Natural killer cell (primary cell): ENCODE measurements around the gene RAB1B. TPM values are rescaled to one million over a fixed set of nuclear protein-coding genes. Genes with fewer than 3 reads are reported as not detected.

Source experiments
- ATAC-seq, 3 donors: fragments of 150-1000 bp in 2 of 3; fragments of 200-7000 bp in 1 of 3; cut with Tn5 transposase; 1 replicate in 1 of 3; 2 replicates in 2 of 3; pipeline ENCODE4 v1.10.0; 2021; ENCODE audit warnings: mild to moderate bottlenecking in 2 of 3, moderate library complexity in 2 of 3
- DNase-seq, 2 donors: peaks; one replicate each; pipeline versions ENCODE4 v3.0.0 to v3.0.0-alpha.2; 2013 to 2021; ENCODE audit warnings: mixed read lengths in 1 of 2
- H3K27ac ChIP-seq: one replicate; pipeline ENCODE4 v1.5.1; 2013; ENCODE audit warnings: mild to moderate bottlenecking, low read length
- H3K27me3 ChIP-seq: one replicate; pipeline ENCODE4 v1.6.1; 2013; ENCODE audit warnings: low read length; ENCODE audit not compliant: control insufficient read depth, insufficient read depth
- H3K36me3 ChIP-seq: one replicate; pipeline ENCODE4 v1.6.1; 2013; ENCODE audit warnings: low read length; ENCODE audit not compliant: control insufficient read depth, insufficient read depth
- H3K4me1 ChIP-seq: one replicate; pipeline ENCODE4 v1.6.1; 2013; ENCODE audit warnings: low read length; ENCODE audit not compliant: control insufficient read depth, insufficient read depth
- H3K4me3 ChIP-seq: one replicate; pipeline ENCODE4 v1.5.1; 2013; ENCODE audit warnings: low read length
- H3K9me3 ChIP-seq: one replicate; pipeline ENCODE4 v1.6.1; 2013; ENCODE audit warnings: low read length; ENCODE audit not compliant: control insufficient read depth, insufficient read depth
- H3K27ac Mint-ChIP-seq, 2 donors: one replicate each; pipeline ENCODE4 v1.8.0; 2022; ENCODE audit warnings: mild to moderate bottlenecking in 2 of 2, mixed read lengths in 2 of 2, moderate library complexity in 1 of 2
- H3K27me3 Mint-ChIP-seq, 2 donors: one replicate each; pipeline ENCODE4 v1.8.0; 2022; ENCODE audit warnings: low read depth in 2 of 2, mixed read lengths in 2 of 2
- H3K36me3 Mint-ChIP-seq: one replicate; pipeline ENCODE4 v1.8.0; 2022; ENCODE audit warnings: mixed read lengths
- H3K4me1 Mint-ChIP-seq, 2 donors: one replicate each; pipeline ENCODE4 v1.8.0; 2022; ENCODE audit warnings: mixed read lengths in 2 of 2
- H3K4me3 Mint-ChIP-seq: one replicate; pipeline ENCODE4 v1.8.0; 2022; ENCODE audit warnings: mild to moderate bottlenecking, moderate library complexity, mixed read lengths
- H3K9me3 Mint-ChIP-seq, 2 donors: one replicate each; pipeline ENCODE4 v1.8.0; 2022; ENCODE audit warnings: mixed read lengths in 2 of 2
- CTCF ChIP-seq: fragments of 200-600 bp; IDR thresholded peaks from one replicate; pipeline ENCODE4 v1.8.0; 2022; ENCODE audit warnings: antibody characterized with exemption
- WGBS: methylation state at CpG from one replicate; pipeline ENCODE4 v1.1.7; 2013; ENCODE audit warnings: missing lambda C conversion rate; ENCODE audit not compliant: insufficient coverage; 5-methylcytosine and 5-hydroxymethylcytosine counted together
- intact Hi-C: fragments of 100-400 bp; cut with micrococcal nuclease; formaldehyde crosslinking; loops from one replicate; pipeline ENCODE4 v1.14.2; 2022
- total RNA-seq, 4 donors: library from RNA; stranded (reverse); fragments of 120-200 nt in 1 of 4; gene quantifications; one replicate each; pipeline versions ENCODE4 v1.2.3 to v1.2.4, GENCODE V29; 2013 to 2022

Gene RAB1B
- total RNA-seq, 3 donors from 2014 or later (not counting 1 experiment from before 2014, with no cell fraction given): 116 to 144 (median 132) TPM

DNA sequence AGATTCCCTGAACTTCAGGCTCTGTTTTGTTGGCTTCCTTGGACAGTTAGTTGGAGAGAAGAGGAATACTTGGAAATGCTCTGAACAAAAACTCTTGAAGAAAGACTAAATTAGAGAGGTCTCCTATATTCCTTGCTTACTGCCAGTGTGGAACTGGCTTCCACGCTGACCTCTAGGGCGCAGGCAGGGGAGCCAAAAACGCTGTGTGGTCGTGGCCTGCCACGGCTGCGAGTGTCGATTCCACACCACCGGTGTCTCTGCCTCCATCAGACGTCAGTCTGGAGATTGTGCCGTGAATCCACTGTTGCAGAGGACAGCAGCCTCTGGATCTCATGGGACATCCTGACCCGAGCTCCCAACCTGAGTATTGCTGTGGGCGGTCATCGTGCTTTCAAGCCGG lies 37.5 kb upstream of the RAB1B start:
- no peak overlapping the region for H3K27ac ChIP-seq
- no peaks in the 10 kb centered on the region for H3K27me3 ChIP-seq
- DNase-seq (no peak), ATAC-seq (no peak)
- no peaks in the 10 kb centered on the region for H3K9me3 ChIP-seq
- no peaks in the 10 kb centered on the region for H3K4me1 Mint-ChIP-seq
- H3K4me1 ChIP-seq: no peaks in the 10 kb centered on the region
- no peaks in the 10 kb centered on the region for H3K27me3 Mint-ChIP-seq
- 94% methylated on average over 14 of the region's 14 CpGs for WGBS
- no peak for TF ChIP-seq CTCF
- H3K36me3 ChIP-seq: peaks cover 85% of the 10 kb centered on the region
- no peak overlapping the region for H3K4me3 ChIP-seq
- H3K4me3 Mint-ChIP-seq: no peak overlapping the region
- peaks cover 13% of the 10 kb centered on the region for H3K36me3 Mint-ChIP-seq
- intact Hi-C loops: no loop called here
- H3K27ac Mint-ChIP-seq: no peak overlapping the region
- no peaks in the 10 kb centered on the region for H3K9me3 Mint-ChIP-seq

GRCh38 chr11:66231561-66231960 lies 36.9 kb upstream of the RAB1B start:
- Mint-ChIP-seq H3K27me3 (no peaks in the 10 kb centered on the region), H3K9me3 (no peaks in the 10 kb centered on the region), H3K4me3 (no peak overlapping the region), H3K27ac (no peak overlapping the region), H3K4me1 (no peaks in the 10 kb centered on the region), H3K36me3 (peaks cover 13% of the 10 kb centered on the region)
- no peak for TF ChIP-seq CTCF
- Histone ChIP-seq H3K27me3 (no peaks in the 10 kb centered on the region), H3K4me3 (no peak overlapping the region), H3K36me3 (peaks cover 88% of the 10 kb centered on the region), H3K4me1 (peaks cover 2% of the 10 kb centered on the region), H3K27ac (no peak overlapping the region), H3K9me3 (no peaks in the 10 kb centered on the region)
- DNase-seq (no peak), ATAC-seq (no peak)
- whole genome bisulfite sequencing: 94% methylated on average over 7 of the region's 7 CpGs
- intact Hi-C loops: no loop called here

GRCh38 chr11:66232769-66233168 lies 35.7 kb upstream of the RAB1B start:
- Mint-ChIP-seq H3K36me3 (peaks cover 13% of the 10 kb centered on the region), H3K9me3 (no peaks in the 10 kb centered on the region), H3K4me3 (no peak overlapping the region), H3K27me3 (no peaks in the 10 kb centered on the region), H3K27ac (peak overlapping the region in 1 of 2 donors; percentile 36), H3K4me1 (peaks cover 9% of the 10 kb centered on the region in 2 donors)
- Histone ChIP-seq H3K4me3 (no peak overlapping the region), H3K4me1 (peaks cover 14% of the 10 kb centered on the region), H3K36me3 (peaks cover 80% of the 10 kb centered on the region), H3K9me3 (no peaks in the 10 kb centered on the region), H3K27me3 (no peaks in the 10 kb centered on the region), H3K27ac (no peak overlapping the region)
- TF ChIP-seq CTCF: no peak
- intact Hi-C loops: loop anchor here (2.0 kb wide), 1 partner anchor 16 kb away; no protein-coding TSS in a partner anchor
- ATAC-seq: no peak
- 97% methylated on average over 11 of the region's 11 CpGs for WGBS
- DNase-seq: no peak

GRCh38 chr11:66233301-66233700 lies 35.1 kb upstream of the RAB1B start:
- peaks cover 78% of the 10 kb centered on the region for H3K36me3 ChIP-seq
- Mint-ChIP-seq H3K27ac (peak overlapping the region in 1 of 2 donors; percentile 36), H3K27me3 (no peaks in the 10 kb centered on the region), H3K9me3 (no peaks in the 10 kb centered on the region), H3K4me1 (peaks cover 14% of the 10 kb centered on the region in 2 donors), H3K36me3 (peaks cover 13% of the 10 kb centered on the region), H3K4me3 (no peak overlapping the region)
- H3K9me3 ChIP-seq: no peaks in the 10 kb centered on the region
- H3K4me1 ChIP-seq: peaks cover 19% of the 10 kb centered on the region
- ATAC-seq (no peak), DNase-seq (no peak)
- TF ChIP-seq CTCF: no peak
- intact Hi-C loops: loop anchor here (2.0 kb wide), 1 partner anchor 16 kb away; no protein-coding TSS in a partner anchor
- no peaks in the 10 kb centered on the region for H3K27me3 ChIP-seq
- no peak overlapping the region for H3K27ac ChIP-seq
- WGBS: over 99% methylated on average over 5 of the region's 5 CpGs
- H3K4me3 ChIP-seq: no peak overlapping the region
